Vagina (tissue), 2 donors: ENCODE measurements around the gene NKAIN4.

ENCODE experiments used
- CTCF ChIP-seq, 3 experiments: fragments of 450-650 bp in 2 of 3; fragments of 200-600 bp in 1 of 3; sonication (generic) in 1 of 3; IDR thresholded peaks; one replicate each; pipeline ENCODE4 v1.5.1; 2017 to 2019; ENCODE audit warnings: antibody characterized with exemption in 3 of 3, mild to moderate bottlenecking in 2 of 3, moderate library complexity in 2 of 3
- POLR2A ChIP-seq, 2 donors: fragments of 450-650 bp; IDR thresholded peaks; one replicate each; pipeline ENCODE4 v1.6.1; 2017; ENCODE audit warnings: antibody characterized with exemption in 2 of 2, mild to moderate bottlenecking in 2 of 2, moderate library complexity in 2 of 2
- POLR2AphosphoS5 ChIP-seq, 2 donors: sonication (generic); formaldehyde crosslinking; IDR thresholded peaks; one replicate each; pipeline ENCODE4 v1.9.0; 2017; ENCODE audit warnings: antibody characterized with exemption in 2 of 2, mild to moderate bottlenecking in 2 of 2, low read depth in 1 of 2; ENCODE audit not compliant: insufficient read depth in 1 of 2

GRCh38 chr20:63254606-63255384 is 532 bp upstream of the NKAIN4 start:
- TF ChIP-seq CTCF (IDR thresholded peaks at IDR 0.05) (no peak), POLR2A (IDR thresholded peaks at IDR 0.05) (no peak), POLR2AphosphoS5 (IDR thresholded peaks at IDR 0.05; ENCODE audit: insufficient read depth in 1 of 2, low read depth in 1 of 2) (no peak)
